ENCODE results near the gene UNC5A. TPM values are rescaled to one million over a fixed set of nuclear protein-coding genes. Genes with fewer than 3 reads are reported as not detected.
A peak's percentile ranks its signal among the peaks of the same experiment; 100 is the strongest.

Gene UNC5A
- polyA plus RNA-seq, 1 of the 3 experiments (the other 2 are of a cell fraction) = 0.46 TPM

DNA sequence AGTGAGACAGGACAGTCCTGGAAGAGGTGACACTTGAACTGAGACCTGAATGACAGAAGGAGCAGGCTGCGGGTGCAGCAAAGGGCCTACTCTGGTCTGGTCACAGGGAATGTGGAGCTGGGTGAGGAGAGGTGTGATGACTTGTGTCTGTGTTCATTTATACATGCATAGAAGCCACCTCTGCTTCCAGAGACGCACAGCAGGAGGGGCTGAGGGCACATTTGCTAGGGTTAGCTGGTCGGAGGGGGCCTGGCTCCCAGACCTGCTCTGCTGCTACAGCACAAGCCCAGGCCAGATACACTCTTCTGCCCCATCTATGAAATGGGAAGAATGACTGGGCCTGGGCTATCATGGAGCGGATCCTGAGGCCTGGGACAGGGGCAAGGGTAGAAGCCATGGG lies 15.6 kb downstream of the UNC5A start:
- H3K27me3 ChIP-seq (ENCODE audit: insufficient read depth) = no peaks in the 10 kb centered on the region
- H3K9me3 ChIP-seq = no peaks in the 10 kb centered on the region
- ChIA-PET POLR2A (interaction anchor here (1.1 to 2.1 kb wide), 2 partner anchors 9 kb away, joined by 8 to 9 read pairs; no protein-coding TSS in a partner anchor), CTCF (interaction anchor here (1.0 to 16.4 kb wide), 7 partner anchors 10 to 167 kb away, joined by 3 to 167 read pairs (median 4); no protein-coding TSS in a partner anchor)
- TF ChIP-seq CTCF (IDR thresholded peaks at IDR 0.05) (no peak), SMC3 (IDR thresholded peaks at IDR 0.05; ENCODE audit: low read depth, low read length) (peak; percentile 16; the same call in 1 of the 2 replicates), RAD21 (IDR thresholded peaks at IDR 0.05; ENCODE audit: low read length) (peak; percentile 53)
- peaks cover 0 to 29% of the 10 kb centered on the region in 2 experiments; a peak in 1 of 4 replicates for H3K4me1 ChIP-seq (ENCODE audit: control insufficient read depth in 1 of 2, insufficient read depth in 2 of 2, low read depth in 1 of 2, low read length in 1 of 2)
- H3K36me3 ChIP-seq (replicated peaks in 1 of 2; ENCODE audit: control insufficient read depth in 1 of 2, insufficient read depth in 2 of 2, low read length in 1 of 2) = no peaks in the 10 kb centered on the region
- no peaks in the 10 kb centered on the region for H3K9me2 ChIP-seq
- H3K4me2 ChIP-seq = no peak overlapping the region
- no peak overlapping the region for H3K4me3 ChIP-seq (ENCODE audit: low read depth in 2 of 2, low read length in 1 of 2)
- H4K20me1 ChIP-seq (ENCODE audit: insufficient read depth) = no peaks in the 10 kb centered on the region
- no peak overlapping the region for H3K9ac ChIP-seq
- WGBS (ENCODE audit: low lambda C conversion rate) = 56% methylated on average over 4 of the region's 4 CpGs
- H2AFZ ChIP-seq (ENCODE audit: low read depth) = no peak overlapping the region
- no peak for DNase-seq
- H3K27ac ChIP-seq (ENCODE audit: low read depth in 2 of 2, low read length in 1 of 2) = no peak overlapping the region
- H3F3A ChIP-seq (replicated peaks; ENCODE audit: insufficient read depth) = no peaks in the 10 kb centered on the region
- H3K79me2 ChIP-seq (ENCODE audit: insufficient read depth) = no peaks in the 10 kb centered on the region

GRCh38 chr5:176827736-176828414 lies 17.5 kb downstream of the UNC5A start:
- TF ChIP-seq, protein P1, sequence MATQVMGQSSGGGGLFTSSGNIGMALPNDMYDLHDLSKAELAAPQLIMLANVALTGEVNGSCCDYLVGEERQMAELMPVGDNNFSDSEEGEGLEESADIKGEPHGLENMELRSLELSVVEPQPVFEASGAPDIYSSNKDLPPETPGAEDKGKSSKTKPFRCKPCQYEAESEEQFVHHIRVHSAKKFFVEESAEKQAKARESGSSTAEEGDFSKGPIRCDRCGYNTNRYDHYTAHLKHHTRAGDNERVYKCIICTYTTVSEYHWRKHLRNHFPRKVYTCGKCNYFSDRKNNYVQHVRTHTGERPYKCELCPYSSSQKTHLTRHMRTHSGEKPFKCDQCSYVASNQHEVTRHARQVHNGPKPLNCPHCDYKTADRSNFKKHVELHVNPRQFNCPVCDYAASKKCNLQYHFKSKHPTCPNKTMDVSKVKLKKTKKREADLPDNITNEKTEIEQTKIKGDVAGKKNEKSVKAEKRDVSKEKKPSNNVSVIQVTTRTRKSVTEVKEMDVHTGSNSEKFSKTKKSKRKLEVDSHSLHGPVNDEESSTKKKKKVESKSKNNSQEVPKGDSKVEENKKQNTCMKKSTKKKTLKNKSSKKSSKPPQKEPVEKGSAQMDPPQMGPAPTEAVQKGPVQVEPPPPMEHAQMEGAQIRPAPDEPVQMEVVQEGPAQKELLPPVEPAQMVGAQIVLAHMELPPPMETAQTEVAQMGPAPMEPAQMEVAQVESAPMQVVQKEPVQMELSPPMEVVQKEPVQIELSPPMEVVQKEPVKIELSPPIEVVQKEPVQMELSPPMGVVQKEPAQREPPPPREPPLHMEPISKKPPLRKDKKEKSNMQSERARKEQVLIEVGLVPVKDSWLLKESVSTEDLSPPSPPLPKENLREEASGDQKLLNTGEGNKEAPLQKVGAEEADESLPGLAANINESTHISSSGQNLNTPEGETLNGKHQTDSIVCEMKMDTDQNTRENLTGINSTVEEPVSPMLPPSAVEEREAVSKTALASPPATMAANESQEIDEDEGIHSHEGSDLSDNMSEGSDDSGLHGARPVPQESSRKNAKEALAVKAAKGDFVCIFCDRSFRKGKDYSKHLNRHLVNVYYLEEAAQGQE (IDR thresholded peaks at IDR 0.05; ENCODE audit: low read depth, low read length) = no peak
- no peak for TF ChIP-seq MEF2A (IDR thresholded peaks at IDR 0.05; ENCODE audit: borderline replicate concordance, low read depth)
- TF ChIP-seq MXI1 (IDR thresholded peaks at IDR 0.05; ENCODE audit: low read depth, low read length) = no peak
- no peak for TF ChIP-seq ELF1 (IDR thresholded peaks at IDR 0.05)
- TF ChIP-seq JUND (IDR thresholded peaks at IDR 0.05) = no peak
- TF ChIP-seq TAF1 (IDR thresholded peaks at IDR 0.05; ENCODE audit: borderline replicate concordance, low read depth, low read length) = no peak
- TF ChIP-seq CTCF (IDR thresholded peaks at IDR 0.05) = no peak
- TF ChIP-seq, protein P2, sequence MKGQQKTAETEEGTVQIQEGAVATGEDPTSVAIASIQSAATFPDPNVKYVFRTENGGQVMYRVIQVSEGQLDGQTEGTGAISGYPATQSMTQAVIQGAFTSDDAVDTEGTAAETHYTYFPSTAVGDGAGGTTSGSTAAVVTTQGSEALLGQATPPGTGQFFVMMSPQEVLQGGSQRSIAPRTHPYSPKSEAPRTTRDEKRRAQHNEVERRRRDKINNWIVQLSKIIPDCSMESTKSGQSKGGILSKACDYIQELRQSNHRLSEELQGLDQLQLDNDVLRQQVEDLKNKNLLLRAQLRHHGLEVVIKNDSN (IDR thresholded peaks at IDR 0.05; ENCODE audit: borderline replicate concordance, low read depth) = no peak
- TF ChIP-seq SMC3 (IDR thresholded peaks at IDR 0.05; ENCODE audit: low read depth, low read length) = no peak
- no peak overlapping the region for H3K4me3 ChIP-seq (ENCODE audit: low read depth in 2 of 2, low read length in 1 of 2)

More at GRCh38 chr5:176827736-176828414, 17.5 kb downstream of the UNC5A start:
- Histone ChIP-seq H3K36me3 (replicated peaks in 1 of 2; ENCODE audit: control insufficient read depth in 1 of 2, insufficient read depth in 2 of 2, low read length in 1 of 2) (no peaks in the 10 kb centered on the region), H3K9me2 (no peaks in the 10 kb centered on the region), H3K9ac (no peak overlapping the region), H4K20me1 (ENCODE audit: insufficient read depth) (no peaks in the 10 kb centered on the region), H3K27ac (ENCODE audit: low read depth in 2 of 2, low read length in 1 of 2) (no peak overlapping the region), H3F3A (replicated peaks; ENCODE audit: insufficient read depth) (no peaks in the 10 kb centered on the region), H2AFZ (ENCODE audit: low read depth) (no peak overlapping the region), H3K4me2 (no peak overlapping the region), H3K27me3 (ENCODE audit: insufficient read depth) (no peaks in the 10 kb centered on the region), H3K79me2 (ENCODE audit: insufficient read depth) (no peaks in the 10 kb centered on the region), H3K4me1 (ENCODE audit: control insufficient read depth in 1 of 2, insufficient read depth in 2 of 2, low read depth in 1 of 2, low read length in 1 of 2) (peaks cover 0 to 24% of the 10 kb centered on the region in 2 experiments; a peak in 1 of 4 replicates), H3K9me3 (no peaks in the 10 kb centered on the region)
- POLR2A ChIA-PET = no interaction called here
- WGBS (ENCODE audit: low lambda C conversion rate) = 68% methylated on average over 14 of the region's 14 CpGs
- CTCF ChIA-PET = no interaction called here
- DNase-seq = no peak
